Stimulated activated CD4-positive, alpha-beta T cell treated with anti-CD3 and anti-CD28 coated beads, TNF-alpha, amount 100 ng/mL, for 48 hours (primary cell): ENCODE measurements around the gene TLCD1.

ENCODE experiments used
- DNase-seq, 3 donors: peaks; one replicate each; pipeline ENCODE4 v3.0.0-alpha.2; 2020; ENCODE audit warnings: low read depth in 3 of 3

The TLCD1 gene

GRCh38 chr17:28686296-28686695 is 39.7 kb downstream of the TLCD1 start:
- DNase-seq: no peak

- DNase-seq: no peak
Observed at GRCh38 chr17:28685366-28685765, 40.7 kb downstream of the TLCD1 start.

- DNase-seq: no peak
Observed at GRCh38 chr17:28684963-28685362, 41.1 kb downstream of the TLCD1 start.

GRCh38 chr17:28682655-28683054 is 43.4 kb downstream of the TLCD1 start:
- no peak for DNase-seq

- DNase-seq: no peak
Observed at GRCh38 chr17:28675980-28676379, 50.1 kb downstream of the TLCD1 start.

GRCh38 chr17:28675490-28675889 is 50.5 kb downstream of the TLCD1 start:
- no peak for DNase-seq
